ENCODE data around the gene CLEC2D.
"Not testable (repeated sequence)": the region's sequence is repeated elsewhere in the genome, so short reads cannot be mapped to it uniquely, and the experiment has no call there.

CLEC2D gene

DNA sequence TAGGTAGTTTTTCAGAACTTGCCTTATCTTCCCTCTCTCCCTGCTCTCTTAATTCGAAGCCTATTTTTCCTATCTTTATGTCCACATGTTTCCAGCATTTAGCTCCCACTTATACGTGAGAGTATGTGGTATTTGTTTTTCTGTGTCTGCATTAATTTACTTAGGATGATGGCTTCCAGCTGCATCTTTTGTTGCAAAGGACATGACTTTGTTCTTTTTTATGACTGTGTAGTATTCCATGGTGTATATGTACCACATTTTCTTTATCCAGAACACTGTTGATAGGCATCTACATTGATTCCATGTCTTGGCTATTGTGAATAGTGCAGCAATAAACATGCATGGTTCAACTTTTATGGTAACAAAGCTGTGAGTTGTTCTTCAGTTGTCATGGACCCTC is 7.8 kb upstream of the CLEC2D start:
- no peak for DNase-seq

DNA sequence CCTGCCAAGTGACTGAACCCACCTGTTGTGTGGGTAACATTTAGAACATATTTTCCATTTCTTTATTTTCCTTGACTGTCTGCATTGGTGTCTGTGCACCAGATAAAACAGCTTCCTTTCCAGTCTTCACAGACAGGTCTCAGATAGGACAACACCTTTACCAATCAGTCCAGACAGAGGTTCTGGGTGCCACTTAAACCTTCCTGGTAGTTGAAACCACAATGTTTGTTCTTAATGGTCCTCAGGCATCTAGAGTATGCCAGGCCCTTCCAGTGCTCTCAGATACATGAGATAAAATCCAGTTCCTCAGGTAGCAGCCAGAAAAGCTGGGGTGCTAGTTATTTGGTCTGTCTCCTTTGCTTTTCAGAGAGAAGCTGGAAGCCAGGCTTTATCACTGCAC is 7.0 kb upstream of the CLEC2D start:
- no peak for DNase-seq

DNA sequence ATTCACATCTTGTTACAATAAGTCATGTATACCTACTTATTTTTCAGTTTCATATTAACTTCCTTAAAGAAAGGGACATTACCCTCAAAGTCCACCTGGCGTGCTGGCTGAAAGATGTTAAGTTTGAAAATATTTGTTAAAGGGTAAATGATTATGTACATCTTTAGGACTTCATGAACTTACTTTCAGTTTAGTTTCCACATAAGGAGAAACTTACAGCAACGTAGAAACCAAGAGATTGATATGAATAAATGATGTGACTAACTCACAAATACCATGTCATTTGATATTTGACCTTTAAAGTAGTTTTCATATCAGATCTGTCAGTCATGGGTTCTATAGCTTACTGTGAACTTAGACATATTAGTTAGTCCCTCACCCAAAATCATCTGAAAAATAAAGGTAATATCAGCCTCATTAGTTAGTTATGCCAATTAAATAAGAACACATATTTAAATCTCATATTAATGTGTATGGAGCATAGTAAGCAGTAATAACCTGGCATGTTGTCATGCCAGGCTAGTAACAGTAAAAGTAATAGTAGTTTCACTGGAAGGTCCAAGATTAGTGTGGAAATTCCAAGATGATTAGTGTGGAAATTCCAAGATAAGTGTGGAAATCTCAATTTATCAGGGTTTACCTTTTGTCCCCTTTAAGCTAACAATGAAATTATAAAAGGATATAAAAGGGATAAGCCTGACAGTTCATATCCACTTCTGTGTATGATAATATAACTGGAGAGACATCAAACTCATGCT is 1.9 kb upstream of the CLEC2D start:
- DNase-seq, result no peak

DNA sequence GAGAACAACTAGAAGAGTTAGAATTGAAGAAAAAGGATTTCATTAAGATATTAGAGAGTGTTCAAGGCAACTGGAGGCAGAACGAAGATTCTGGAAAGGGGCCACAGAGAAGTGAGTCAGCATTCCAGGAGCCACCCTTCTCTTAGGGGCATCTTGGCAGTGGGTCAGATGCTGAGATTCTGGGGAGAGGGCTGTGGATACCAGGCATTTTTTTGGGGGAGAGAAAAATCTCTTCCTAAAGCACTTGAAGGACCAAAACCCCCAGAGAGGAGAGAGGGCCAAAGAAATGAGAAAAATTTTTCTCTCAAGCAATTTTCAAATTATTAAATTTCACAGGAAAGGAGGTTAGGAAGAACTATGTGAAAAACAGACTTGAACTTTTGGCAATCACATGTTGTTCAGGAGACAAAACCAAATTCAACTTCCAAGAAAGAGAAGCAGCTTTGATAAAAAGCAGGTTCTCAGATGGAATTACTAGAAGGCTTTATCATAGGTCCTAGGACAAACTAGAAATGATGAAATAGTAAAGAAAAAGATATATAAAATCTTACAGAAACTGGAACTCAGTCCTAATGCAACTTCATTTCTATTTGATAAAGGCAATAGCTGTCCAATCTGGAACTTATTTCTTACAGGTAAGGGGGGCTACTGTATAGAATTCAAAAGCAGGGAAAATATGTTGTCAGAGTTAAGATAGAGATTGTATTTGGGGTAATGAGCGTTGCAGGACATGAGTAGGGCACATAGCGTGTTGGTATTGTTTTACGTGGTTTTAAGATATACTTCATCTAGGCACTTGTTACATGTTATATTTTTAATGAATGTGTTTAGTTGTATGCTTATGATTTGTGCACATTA is 1.1 kb upstream of the CLEC2D start:
- no peak for DNase-seq

DNA sequence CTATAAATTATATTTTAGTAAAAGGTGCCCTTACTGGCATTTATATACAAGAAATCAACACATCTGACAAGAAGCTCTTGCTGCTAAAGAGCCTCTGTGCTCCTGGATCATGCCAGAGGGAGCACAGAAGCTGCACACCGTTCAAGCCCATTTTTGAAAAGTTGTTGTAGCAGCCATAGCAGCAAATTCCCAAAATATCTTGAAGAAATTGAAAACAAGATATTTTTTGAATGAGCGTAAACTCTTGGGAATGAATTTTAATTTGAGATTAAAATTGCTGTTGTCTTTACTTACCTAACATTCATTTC is 540 bp upstream of the CLEC2D start:
- no peak for DNase-seq

DNA sequence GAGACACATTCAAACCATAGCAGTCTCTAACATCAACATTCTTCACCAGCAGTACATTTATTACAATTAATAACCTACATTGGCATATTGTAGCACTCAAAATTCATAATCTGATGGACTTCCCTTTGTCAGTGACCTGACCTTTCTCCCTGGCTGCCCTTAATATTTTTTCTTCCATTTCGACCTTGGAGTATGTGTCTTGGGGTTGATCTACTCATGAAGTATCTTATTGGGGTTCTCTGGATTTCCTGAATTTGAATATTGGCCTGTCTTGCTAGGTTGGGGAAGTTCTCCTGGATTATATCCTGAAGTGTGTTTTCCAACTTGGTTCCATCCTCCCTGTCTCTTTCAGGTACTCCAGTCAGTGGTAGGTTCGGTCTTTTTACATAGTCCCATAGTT is 2.8 kb downstream of the CLEC2D start:
- DNase-seq, result not testable (repeated sequence)

DNA sequence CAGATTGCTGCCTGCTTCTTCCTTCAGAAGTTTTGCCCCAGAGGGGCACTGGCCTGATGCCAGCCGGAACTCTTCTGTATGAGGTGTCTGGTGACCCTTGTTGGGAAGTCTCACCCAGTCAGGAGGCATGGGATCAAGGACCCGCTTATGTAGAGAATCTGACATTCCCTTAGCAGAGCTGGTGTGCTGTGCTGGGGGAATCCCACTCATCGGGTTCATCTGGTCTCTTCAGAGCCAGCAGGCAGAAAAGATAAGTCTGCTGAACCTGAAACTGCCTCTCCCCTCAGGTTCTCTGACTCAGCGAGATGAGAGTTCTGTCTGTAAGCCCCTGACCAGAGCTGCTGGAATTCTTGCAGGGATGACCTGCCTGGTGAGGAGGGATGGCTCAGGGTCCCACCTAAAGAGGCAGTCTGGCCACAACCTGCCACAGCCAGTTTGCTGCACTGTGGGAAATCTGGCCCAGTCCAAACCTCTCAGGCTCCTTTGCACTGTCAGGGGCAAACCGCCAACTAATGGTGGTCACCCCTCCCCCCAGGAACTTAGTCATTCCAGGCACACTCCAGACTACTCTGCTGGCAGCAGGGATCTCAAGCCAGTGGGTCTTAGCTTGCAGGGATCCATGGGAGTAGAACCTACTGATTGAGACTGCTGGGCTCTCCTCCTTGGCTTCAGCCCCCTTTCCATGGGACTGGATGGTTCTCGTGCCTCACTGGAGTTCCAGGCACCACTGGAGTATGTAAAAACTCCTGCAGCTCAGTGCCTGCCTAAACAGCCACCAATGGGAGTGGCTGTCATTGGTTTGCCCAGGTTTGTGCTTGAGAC is 4.1 kb downstream of the CLEC2D start:
- DNase-seq, result peak; percentile 47

DNA sequence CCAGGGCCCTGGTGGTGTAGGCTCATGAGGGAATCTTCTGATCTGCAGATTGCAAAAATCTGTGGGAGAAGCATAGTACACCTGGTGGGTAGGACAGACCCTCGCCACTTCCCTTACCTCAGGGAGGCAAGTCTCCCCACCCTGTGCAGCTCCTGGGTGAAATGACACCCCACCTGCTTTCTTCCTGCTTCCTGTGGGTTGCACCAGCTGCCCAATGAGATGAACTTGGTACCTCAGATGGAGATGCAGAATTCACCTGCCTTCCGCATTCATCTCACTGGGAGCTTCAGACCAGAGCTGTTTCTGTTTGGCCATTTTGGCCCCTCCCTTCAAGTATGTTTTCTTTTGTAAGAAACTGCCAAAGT is 4.7 kb downstream of the CLEC2D start:
- DNase-seq, result no peak

DNA sequence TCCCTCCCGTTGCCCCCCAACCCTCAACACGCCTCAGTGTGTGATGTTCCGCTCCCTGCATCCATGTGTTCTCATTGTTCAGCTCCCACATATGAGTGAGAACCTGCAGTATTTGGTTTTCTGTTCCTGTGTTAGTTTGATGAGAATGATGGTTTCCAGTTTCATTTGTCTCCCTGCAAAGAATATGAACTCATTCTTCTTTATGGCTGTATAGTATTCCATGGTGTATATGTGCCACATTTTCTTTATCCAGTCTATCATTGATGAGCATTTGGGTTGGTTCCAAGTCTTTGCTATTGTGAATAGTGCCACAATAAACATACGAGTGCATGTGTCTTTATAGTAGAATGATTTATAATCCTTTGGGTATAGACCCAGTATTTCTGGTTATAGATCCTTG is 13.0 kb downstream of the CLEC2D start:
- not testable (repeated sequence) for DNase-seq

DNA sequence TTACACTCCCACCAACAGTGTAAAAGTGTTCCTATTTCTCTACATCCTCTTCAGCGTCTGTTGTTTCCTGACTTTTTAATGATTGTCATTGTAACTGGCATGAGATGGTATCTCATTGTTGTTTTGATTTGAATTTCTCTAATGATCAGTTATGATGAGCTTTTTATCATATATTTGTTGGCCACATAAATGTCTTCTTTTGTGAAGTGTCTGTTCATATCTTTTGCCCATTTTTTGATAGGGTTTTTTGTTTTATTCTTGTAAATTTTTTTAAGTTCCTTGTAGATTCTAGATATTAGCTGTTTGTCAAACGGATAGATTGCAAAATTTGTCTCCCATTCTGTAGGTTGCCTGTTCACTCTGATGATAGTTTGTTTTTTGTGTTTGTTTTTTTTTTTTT is 13.4 kb downstream of the CLEC2D start:
- DNase-seq, result not testable (repeated sequence)

DNA sequence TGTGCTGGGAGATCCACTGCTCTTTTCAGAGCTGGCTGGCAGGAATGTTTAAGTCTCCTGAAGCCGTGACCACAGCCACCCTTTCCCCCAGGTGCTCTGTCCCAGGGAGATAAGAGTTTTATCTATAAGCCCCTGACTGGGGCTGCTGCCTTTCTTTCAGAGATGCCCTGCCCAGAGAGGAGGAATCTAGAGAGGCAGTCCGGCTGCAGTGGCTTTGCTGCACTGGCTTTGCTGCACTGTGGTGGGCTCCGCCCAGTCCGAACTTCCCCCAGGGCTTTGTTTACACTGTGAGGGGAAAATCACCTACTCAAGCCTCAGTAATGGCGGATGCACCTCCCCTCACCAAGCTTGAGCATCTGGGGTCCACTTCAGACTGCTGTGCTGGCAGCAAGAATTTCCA is 15.9 kb downstream of the CLEC2D start:
- not testable (repeated sequence) for DNase-seq

DNA sequence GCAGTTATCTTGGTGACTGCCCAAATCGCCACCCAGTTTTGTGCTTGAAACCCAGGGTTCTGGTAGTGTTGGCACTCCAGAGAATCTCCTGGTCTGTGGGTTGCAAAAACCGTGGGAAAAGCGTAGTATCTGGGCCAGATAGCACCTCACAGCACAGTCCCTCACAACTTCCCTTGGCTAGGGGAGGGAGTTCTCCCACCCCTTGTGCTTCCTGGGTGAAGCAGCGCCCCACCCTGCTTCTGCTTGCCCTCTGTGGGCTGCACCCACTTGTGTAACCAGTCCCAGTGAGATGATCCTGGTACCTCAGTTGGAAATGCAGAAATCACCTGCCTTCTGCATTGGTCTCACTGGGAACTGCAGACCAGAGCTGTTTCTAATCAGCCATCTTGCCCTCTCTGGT is 16.4 kb downstream of the CLEC2D start:
- DNase-seq, result no peak

DNA sequence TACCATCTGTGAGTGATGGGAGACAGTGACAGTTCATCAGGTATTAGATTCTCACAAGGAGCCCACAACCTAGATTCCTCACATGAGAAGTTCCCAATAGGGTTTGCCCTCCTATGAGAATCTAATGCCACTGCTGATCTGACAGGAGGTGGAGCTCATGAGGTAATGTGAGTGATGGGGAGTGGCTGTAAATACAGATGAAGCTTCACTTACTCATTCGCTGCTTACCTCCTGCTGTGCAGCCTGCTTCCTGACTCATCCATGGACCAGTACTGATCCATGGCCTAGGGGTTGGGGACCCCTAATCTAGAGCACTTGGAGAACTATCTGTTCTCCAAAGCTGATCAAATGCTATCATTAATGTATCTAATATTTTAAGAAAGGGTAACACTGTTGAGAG is 17.7 kb downstream of the CLEC2D start:
- no peak for DNase-seq

DNA sequence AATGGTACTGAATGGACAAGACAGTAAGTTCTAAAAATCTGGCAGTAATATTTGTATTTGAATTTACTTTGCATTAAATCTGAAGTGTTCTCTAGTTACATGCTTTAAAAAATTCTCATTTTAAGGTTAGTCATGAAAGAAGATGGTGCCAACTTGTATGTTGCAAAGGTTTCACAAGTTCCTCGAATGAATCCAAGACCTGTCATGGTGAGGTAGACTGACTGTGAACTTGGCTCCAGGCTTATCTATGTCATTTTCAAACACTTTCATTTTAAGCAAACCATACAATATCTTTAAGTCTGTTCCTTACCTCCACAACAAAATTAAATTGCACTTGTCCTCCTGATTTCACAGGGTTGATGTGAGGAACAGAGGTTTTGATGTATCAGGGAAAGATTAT is 23.4 kb downstream of the CLEC2D start:
- DNase-seq, result no peak

DNA sequence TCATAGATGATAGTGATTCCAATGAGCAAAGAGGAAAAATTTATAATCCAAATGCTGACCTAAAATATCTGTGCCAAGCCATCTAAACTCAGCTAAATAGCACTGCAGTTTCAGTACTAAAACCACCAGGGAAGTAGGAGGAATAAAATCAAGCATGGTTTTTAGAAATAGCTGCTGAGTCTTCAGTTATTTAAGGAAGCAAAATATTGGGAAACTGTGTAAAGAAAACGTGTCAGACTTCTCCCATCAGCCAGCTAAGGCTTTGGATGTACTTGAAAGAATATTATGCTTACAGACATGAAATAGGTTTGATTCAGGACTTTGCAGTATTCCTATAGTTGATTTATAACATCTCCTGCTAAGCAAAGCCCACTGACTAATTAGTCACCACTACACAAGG is 24.7 kb downstream of the CLEC2D start:
- no peak for DNase-seq

DNA sequence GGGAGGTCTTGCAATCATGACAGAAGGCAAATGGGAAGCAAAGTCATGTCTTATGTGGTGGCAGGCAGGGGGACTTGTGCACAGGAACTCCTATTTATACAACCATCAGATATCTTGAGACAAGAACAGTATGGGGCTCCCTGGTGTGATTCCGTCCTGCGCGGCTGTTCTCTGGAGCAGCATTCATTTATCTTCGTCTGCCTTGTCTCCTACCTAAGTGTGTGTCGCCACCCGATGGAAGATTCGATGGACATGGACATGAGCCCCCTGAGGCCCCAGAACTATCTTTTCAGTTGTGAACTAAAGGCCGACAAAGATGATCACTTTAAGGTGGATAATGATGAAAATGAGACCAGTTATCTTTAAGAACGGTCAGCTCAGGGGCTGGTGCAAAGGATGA is 25.6 kb downstream of the CLEC2D start:
- DNase-seq, result not testable (repeated sequence)

DNA sequence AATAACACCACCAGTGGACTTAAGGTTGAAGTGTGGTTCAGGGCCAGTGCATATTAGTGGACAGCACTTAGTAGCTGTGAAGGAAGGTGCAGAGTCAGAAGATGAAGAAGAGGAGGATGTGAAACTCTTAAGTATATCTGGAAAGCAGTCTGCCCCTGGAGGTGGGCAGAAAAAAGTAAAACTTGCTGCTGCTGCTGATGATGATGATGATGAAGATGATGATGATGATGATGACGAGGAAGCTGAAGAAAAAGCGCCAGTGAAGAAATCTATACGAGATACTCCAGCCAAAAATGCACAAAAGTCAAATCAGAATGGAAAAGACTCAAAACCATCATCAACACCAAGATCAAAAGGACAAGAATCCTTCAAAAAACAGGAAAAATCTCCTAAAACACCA is 26.1 kb downstream of the CLEC2D start:
- not testable (repeated sequence) for DNase-seq

DNA sequence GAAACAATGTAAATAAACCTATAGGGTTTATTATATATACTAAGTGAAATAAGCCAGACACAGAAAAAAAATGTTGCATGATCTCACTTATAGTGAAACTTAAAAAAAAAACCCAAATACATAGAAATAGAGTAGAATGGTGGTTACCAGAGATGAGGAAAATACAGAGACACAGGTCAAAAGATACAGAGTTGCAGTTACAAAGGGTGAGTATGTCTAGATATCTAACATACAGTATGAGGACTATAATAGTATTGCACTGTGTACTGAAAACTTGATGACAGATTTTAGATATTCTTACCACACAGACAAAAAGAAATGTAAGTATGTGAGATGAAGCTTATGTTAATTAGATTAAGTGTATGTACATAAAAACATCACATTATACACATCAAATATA is 28.1 kb downstream of the CLEC2D start:
- DNase-seq, result no peak

DNA sequence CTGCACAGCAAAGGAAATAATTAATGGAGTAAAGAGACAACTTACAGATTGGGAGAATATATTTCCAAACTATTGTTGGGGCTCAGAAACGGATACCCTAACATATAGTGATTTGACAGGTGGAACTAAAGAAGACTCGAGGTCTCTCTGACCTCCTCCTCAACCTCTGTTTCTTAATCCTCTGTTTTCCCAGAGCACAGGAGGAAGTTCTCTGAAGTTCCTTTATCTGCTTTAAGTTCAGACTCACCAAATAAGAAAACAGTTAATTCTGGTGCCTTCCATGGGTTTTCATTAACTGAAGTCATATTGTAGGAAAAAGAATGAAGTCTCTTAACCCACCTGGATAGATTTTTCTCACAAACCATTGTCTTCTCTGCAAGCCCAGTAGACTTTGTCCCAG is 29.2 kb downstream of the CLEC2D start:
- DNase-seq, result no peak

DNA sequence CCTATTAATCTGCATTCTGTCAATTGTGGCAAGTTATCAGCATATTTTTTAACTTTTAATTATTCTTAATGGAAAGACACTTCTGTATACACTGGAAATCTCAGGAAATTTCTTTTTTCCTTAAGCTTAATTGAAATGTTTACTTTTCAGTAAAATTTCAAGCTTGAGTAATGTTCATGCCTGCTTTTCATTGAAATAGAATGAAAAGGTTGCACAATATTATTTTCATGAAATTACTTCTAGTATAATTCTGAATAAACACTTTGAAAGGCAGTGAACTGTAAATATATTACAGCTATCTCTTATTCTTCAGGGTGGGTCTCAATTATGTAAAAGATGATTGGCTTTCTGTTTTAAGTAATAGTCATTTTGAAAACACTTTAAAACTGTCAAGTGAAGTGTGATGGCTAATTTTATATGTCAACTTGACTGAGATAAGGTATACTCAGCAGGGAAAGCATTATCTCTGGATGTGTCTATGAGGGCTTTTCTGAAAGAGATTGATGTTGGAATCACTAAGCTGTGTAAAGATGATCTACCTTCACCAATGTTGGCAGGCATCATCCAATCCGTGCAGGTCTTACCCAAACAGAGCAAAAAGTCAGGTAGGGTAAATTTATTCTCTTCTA is 29.9 kb downstream of the CLEC2D start:
- DNase-seq, result no peak

DNA sequence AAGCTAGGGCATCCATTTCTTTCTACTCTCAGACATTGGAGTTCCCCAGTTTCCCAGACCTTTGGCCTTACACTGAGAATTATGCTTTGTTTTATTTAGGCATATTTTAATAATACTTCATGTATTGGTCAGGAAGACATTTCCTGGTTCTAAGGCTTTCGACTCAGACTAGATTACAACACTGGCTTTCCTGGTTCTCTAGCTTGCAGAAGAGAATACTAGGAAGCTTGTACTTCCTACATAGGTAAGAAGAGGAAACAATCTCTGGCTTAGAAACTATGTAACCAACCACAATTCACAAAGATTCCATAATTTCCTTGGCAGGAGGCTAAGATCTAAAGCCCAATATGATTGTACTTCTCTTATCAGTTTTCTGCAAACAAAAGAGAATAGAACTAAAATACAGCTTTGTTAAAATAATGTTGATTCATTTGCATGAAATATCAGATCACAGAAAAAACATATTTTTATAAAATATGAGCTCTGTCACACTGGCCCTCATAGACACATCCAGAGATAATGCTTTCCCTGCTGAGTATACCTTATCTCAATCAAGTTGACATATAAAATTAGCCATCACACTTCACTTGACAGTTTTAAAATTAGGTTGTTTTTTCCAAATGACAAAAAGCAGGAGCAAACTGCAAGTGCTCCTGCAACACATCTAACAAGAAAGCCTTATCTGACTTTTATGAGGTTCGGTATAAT is 30.5 kb downstream of the CLEC2D start:
- DNase-seq, result no peak

DNA sequence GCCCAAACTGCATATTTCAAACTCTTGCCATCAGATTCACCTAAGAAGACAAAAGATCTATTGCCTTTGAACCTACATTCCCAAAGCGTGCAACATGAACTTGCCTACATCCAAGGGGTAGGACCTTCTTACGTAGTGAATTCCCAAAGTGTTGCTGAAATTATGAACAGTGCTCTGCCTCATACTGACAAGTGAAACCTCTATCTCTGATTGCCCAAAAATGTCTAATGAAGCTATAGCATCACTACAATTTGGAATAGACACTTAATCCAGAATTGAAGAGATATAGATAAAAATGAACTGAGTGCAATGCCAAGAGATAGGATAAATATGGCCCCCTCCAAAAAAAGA is 31.1 kb downstream of the CLEC2D start:
- no peak for DNase-seq
